GOT3 (cell line): ENCODE results near the gene FOXD4.
"Not testable (repeated sequence)": the region's sequence is repeated elsewhere in the genome, so short reads cannot be mapped to it uniquely, and the experiment has no call there.

Source experiments
- DNase-seq: peaks from one replicate; lab custom pipeline; 2025; ENCODE audit warnings: mixed read lengths; lab: John Stamatoyannopoulos, UW

Gene FOXD4

DNA sequence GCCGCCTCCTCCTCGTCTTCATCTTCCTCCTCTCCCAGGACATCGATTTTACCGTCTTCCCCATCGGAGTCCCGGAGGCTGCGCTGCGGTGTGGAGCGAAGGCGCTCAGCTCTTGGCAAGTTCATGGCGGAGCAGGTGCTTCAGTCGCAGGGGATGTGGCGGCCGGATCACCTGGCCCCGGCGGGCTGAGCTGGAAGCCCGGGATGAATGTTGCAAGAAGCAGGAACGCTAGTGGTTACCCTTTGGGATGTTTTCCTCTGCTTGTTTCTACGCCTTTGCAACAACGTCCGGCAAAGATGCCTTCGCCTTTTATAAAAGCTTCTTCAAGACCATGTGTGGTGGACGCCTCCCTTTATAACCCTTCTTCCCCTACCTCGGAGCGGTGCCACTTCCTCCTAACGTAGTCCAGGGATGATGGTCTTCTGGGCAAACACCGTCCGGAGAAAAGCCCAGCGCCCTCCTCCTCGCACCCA is at the start of gene FOXD4:
TSS of gene FOXD4 (minus strand) at position 423 of the 473 bp plus-strand sequence. CDS start at position 125, 298 bp downstream.
- not testable (repeated sequence) for DNase-seq

DNA sequence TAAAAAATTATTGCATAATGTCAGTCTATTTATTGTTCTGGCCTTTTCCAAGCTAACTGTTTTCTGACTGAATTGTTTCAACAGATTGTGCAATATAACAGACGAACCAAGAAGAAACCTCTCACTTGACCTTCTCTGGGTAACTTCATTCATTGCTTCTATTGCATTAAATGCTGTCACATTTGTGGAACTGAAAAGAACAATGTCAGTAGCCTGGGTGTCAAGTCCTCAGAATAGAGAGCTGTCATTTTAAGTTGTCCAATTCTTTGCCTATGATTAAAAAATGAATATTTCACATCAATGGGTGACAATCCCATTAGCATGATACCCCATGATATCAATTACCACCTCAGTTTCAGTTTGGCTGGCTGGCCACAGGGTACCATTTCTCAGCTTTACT is 41.7 kb upstream of the FOXD4 start:
- not testable (repeated sequence) for DNase-seq

DNA sequence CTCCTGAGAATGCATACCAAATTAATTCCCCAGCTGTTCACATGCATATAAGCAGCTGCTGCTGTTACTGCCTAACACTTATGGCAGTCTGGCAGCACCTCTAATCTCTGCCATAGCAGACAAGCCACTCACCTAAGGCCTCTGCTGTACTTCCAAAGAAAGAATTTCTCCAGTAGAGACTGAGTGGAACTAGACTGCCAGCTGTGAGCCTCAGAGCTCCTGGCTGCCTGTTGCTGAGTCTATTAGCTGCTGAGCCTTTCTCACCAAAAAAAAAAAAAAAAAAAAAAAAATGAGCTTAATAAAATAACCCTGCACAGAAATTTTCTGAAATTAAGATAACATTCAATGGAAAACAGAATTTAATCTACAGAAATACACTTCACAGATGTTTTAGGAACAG is 33.0 kb upstream of the FOXD4 start:
- DNase-seq, result not testable (repeated sequence)

DNA sequence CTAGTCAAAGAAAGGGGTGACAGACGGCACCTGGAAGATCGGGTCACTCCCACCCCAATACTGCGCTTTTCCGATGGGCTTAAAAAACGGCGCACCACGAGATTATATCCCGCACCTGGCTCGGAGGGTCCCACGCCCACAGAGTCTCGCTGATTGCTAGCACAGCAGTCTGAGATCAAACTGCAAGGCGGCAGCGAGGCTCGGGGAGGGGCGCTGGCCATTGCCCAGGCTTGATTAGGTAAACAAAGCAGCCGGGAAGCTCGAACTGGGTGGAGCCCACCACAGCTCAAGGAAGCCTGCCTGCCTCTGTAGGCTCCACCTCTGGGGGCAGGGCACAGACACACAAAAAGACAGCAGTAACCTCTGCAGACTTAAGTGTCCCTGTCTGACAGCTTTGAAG is 21.7 kb upstream of the FOXD4 start:
- not testable (repeated sequence) for DNase-seq

DNA sequence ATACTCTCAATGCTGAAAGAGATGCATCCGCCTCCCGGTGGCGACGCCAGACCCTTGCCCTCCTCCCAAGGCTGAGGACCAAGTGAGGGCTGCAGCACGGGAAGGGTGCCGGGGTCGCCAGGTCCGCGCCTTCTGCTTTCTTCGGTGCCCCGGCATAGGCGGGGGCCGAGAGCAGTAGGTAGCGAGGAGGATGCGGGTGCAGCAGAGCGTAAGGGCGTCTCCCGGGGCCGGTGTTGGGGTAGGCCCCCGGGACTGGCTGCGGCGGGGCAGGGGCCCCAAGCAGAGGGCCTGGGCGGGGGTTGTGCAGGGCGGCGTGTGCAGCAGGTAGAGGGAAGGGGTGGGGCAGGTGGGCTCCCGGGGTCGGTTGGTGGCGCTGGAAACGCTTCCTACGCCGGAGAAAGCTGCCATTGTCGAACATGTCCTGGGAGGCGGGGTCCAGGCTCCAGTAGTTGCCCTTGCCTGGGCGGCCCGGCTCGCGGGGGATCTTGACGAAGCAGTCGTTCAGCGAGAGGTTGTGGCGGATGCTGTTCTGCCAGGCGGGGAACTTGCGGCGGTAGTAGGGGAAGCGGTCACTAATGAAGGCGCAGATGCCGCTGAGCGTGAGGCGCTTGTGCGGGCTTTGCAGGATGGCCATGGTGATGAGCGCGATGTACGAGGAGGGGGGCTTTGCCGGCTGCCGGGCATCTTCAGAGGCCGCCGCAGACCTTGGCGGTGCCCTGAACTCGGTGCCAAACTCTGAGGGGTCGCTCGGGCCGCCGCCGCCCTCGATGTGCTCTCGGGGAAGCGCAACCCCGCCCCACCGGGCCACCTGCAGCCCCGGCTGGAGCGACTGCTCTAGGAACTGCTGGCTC is 848 bp downstream of the FOXD4 start:
- DNase-seq, result not testable (repeated sequence)

DNA sequence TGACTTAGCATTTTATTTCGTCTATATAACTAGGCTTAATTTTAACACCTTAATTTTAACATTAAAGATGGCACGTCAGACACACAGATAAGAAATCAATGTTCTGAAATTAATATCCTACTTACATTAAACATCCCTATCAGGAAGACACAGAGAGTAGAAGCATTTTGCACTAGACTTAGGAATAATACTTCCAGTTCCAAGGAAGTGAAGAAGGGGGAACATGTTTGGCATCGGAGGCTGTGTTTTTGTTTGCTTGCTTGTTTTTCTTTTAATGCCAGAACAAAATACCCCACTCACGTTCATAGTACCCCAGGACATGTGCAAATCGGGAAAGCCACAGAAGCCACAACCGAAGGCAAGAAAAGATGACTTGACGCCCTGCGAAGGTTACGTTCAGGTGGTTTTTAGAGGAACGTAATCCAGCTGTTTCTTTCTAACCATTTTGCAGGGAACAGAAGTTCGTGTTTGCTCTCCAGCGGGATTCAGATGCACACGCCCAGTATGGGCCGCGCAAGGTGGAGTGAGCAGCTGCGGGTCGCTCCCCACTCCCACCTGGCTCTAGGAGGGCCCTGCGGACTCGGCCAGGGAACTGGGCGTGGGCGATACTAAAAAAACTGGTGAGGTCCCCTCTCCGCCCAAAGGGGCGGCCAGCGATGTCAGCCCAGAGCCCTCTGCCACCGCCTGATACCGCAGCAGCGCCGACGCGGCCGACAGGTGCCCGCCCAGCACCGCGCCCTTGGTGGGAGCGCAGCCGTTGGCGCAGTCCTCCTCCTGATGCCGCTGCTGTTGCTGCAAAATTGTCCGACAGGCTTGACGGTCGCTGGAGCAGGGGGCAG is 1.8 kb downstream of the FOXD4 start:
- DNase-seq, result not testable (repeated sequence)

DNA sequence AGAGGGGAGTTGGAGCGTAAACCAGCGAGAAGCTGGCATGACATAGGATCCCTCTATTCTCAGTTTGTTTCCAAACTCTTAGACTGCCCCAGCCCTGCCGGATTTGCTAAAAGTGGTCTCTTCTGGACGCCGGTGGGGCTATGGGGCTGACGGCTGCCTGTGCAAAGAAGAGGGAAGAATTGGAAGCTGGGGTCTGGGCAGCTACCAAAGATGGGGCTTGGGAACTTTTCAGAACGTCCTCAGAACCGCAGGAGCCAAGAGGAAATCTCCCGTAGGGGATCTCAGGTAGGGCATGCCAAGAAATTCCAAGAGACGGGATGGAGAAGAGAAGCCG is 3.1 kb downstream of the FOXD4 start:
- not testable (repeated sequence) for DNase-seq

DNA sequence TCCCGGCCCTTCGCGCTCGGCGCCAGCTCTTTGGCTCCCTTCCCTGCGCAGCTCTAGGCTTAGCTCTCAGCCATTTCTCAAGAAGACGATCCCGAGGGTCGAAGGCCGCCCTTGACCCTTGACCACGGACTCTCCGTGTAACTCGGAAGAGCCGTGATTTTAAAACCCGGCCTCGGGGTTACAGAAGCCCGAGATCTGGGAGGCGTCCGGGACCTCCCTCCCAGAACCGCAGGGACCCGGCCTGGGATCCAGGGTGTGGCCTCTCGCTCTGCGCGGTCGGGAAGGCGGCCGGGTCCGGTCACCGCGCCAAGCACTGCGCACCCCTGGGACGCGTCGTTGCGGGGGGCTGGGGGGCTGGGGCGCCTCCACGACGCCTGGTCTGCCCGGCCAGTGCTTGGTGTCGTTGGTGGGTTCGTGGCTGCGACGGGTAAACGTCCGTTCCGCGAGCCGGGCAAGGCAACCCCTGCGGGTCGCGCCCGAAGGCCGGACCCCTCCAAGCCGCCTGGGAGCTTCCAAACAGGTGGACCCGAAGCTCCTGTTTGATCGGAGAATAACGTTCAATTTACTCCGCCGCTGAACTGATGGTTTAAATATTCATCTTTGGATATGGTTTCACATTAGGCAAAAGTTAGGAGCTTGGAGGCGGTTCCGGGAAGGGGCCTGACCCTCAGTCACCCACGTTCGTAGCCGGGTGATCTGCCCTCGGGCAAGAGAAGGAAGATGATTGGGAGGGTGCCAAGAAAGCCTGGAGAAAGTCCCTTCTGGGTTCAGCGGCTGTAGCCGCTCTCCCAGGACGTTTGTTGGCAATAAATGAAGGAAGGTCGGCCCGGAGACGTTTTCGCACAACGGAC is 3.7 kb downstream of the FOXD4 start:
- DNase-seq, result not testable (repeated sequence)

DNA sequence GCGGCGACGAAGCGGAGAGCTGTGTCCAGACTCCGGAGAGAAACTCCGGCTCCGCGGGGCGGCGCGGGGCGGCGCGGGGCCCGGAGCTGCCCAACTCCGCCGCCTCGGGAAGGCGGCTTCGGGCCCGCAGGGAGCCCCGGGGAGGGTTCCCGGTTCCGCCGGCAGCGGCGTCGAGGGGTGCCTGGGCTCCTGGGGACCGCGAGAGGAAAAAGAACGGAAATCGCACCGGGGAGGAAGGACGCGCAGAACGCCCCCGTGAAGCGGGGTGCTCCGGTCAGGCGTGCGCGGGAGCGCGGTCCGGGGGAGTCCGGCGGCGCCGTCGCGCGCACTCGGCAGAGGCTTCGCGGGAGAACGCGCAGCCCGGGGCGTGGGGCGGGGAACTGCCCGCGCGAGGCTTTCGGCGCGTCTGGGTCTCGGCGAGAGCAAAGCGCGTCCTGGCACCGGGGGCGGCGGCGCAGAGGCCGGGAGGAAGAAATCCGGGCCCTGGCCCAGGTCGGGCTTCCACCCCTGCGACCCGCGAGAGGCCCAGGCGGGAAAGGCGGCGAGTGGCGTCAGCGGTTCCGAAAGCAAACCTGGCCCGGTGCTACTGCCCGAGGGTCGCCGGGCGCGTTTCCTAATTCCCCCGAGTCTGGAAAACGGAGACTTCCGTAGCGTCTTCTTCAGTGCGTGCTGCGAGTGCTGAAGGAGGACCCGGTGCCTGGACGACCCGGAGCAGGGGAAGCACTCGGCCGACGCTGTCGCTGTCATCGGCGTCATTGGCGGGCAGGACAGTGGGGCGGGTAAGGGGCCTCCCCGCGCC is 4.5 kb downstream of the FOXD4 start:
- DNase-seq, result not testable (repeated sequence)

DNA sequence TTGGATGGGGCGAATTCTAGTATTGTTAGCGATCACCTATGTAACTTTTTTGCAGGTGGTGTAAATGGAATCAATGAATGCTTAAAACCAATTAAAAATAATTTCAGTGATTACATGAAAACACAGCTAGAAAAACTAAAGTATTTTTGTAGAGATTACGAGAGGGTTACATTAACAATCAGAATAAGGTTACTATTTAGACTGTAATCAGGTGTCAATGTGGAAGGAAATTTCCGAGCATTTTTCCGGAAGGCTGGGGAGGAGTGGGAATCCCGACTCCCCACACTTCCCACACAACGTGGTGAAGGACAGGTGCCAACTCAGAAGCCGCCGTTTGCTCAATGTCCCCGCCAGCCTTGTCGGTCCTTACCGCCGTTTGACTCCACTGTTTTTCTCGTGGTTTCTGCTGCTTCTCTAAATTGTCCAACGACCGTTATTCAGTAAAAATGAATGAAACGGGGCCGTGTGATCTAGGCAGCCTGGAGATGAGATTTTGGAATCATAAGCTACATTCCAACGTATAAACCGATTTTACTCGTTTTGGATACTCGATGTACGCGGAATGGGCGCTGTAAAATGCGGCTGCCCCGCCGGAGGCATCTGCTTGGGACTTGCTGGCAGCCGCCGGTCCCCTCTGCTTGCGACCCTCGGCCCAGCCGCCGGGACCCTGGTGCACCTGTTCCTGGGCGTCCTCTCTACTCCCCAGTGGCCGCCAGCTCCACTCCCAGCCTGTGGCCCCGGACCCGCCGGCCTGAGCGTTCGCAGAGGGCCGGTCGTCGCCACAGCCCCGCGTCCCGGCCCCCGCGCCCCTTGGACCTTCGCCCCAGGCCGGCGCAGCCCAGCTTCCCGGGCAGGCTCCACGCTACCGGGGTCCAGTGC is 5.4 kb downstream of the FOXD4 start:
- not testable (repeated sequence) for DNase-seq

DNA sequence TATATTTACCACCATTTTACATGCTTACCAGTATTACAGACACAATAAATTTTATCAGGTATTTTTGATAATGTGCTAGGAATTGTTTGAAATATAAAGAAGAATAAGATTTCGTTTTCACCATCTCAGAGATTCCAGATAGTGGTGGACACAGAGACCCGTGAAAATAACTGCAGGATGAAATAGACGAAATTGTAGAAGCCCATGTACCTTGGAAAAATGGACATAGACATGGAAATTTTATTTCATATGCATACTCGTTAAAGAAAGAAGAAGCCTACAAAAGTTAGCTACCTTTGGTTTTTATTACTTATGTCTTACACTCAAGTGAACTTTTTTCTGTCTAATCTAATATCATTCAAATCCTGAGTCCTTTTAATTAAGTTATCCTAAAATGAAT is 7.5 kb downstream of the FOXD4 start:
- not testable (repeated sequence) for DNase-seq

DNA sequence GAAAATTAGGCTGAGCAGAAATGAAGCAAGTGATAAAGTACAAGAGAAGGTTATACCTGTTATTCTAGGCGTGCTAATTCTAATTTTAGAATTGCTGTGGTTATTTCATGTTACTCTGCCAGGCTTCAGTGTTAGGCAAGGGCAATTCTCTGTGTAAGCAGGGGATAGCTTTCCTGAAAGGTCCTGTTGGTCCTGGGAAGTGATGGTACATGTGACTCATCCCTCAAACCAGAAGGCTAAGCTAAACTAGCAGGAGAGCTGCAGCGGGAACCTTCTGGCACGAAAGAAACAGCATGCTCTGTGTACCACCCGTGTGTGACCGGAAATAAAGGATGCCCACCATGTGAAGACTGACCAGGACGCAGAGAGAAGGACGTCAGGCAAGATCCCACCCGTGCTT is 8.7 kb downstream of the FOXD4 start:
- DNase-seq, result not testable (repeated sequence)

DNA sequence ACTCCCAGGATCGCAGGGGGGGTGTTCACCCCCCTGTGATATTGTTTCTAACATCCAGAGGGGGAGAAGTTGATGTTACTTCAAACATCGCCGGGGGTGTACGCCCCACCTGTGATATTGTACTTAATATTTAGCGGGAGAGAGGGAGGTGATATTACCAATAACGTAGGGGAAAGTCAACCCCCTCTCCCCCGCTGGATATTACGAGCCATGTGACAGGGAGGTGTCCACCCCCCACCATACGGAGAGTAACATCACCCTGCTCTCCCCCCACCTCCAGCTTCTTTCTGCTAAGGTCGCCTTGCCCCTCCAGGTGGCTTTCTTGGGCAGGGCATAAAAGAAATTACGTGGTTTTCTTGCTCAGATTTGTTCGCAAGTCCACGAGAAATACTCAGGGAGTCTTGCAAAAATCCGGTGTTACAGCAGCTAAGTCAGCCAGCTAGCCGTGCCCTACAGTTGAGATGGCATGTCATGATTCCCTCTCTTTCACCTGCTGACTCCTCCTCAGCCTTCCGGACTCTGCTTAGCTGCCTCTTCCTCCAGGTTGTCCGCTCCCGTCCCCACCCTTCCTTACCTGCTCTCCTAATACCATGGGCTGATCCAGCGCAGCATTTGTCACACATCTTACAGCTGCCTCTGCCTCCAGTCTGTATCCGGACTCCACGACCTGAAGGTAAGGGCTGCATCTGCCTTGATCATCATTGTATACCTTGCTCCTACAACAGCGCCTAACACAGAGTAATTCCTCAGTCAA is 9.3 kb downstream of the FOXD4 start:
- DNase-seq, result not testable (repeated sequence)

DNA sequence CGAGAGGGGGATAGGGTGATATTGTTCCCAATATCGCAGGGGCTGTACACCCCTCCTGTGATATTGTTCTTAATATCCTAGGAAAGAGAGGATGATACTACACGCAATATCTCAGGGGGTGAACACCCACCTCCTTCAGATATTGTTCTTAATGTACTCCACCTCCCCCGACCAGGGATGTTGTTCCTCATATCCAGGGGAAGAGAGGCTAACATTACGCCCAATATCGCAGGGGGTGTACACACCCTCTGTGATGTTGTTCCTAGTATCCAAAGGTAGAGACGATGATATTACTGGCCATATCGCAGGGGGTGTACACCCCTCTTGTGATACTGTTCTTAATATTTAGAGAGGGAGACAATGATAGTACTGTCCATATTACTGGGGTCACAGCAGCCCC is 12.2 kb downstream of the FOXD4 start:
- not testable (repeated sequence) for DNase-seq

DNA sequence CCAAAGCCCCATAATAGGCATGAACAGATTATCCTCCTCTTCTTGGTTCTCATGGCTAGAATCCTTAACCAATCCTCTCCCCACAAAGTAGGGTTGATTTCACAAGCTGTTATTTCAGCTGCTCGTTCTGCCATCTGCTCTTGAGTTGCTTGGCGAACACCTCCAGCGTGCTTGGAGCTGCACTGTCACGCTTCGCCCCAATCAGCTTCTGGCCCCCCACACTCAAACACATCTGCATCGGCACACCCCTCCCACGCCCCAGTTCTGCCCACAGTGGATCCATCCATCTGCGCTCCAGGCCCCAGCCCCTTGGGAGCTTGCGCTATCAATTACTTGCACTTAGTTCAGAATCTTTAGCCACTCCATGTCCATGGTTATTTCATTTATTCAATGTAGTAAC is 17.8 kb downstream of the FOXD4 start:
- DNase-seq, result not testable (repeated sequence)

DNA sequence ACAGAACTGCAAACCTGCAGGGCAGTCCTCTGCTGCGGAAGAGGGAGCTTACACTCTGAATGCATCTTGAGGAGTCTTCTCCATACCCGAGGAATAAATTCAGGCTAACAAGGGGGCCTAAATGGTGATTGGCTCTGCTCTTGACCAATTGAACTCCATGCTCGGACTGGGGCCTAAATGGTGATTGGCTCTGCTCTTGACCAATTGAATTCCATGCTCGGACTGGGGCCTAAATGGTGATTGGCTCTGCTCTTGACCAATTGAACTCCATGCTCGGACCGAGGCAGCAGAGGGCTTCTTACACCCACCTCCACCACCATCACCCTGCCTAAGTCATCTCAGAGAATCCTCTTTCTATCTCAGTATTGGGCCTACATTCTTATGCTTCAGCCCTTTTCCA is 18.4 kb downstream of the FOXD4 start:
- DNase-seq, result not testable (repeated sequence)

DNA sequence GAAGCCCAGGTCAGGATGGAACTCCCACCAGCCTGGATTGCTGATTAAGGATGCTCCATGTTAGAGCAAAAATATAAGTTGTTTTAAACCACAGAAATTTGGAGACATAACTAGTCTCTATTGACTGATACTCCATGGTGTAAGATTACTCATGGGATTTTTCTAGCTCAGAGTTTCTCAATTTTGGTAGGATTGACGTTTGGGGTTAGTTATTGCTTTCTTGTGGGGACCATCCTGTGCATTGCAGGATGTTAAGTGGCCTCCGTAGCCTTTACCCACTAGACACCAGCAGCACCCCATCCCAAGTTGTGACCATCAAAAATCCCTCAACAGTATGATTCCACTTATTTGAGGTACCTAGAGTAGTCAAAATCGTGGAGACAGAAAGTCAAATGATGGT is 19.4 kb downstream of the FOXD4 start:
- not testable (repeated sequence) for DNase-seq

DNA sequence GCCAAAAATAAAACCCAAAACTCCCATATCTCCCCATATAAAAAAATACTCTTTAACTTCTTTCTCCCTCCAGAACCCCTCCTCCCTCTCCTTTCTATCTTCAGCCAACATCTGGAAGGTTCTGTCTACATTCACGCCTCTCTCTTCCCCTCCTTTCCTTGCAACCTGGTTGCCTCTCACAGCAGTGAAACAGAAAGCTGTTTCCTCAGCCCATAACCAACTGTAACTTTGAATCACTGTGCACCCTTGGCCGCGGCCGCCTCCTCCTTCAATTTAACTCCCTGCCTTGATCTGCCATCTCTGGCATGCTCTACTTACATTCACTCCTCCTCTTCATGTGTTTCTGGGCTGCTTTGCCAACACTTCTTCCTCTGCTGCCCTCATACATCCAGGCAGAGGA is 23.2 kb downstream of the FOXD4 start:
- DNase-seq, result not testable (repeated sequence)

DNA sequence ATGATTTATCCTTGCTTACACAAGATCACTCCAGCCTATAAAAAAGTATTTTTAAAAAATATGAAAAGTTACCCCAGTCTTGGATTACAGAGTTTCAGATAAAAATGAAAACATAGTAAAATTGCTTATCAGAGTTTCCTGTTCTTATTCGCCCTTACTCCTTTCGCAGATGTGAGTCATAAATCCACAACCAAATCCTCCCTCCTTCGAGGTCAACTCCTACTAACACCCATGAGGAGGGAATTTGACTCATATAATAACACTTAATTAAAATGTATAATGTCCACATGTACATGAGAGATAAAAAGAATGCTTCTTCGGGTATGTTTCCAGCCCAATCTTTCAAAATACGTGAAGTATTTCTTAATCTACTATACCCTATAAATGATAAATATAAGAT is 23.9 kb downstream of the FOXD4 start:
- DNase-seq, result not testable (repeated sequence)
